Left ventricle myocardium superior (tissue), 1 donor: Measurements from ENCODE around the gene SFXN4. TPM values are rescaled to one million over a fixed set of nuclear protein-coding genes. Genes with fewer than 3 reads are reported as not detected.
A peak's percentile ranks its signal among the peaks of the same experiment; 100 is the strongest.
"Not testable (repeated sequence)": the region's sequence is repeated elsewhere in the genome, so short reads cannot be mapped to it uniquely, and the experiment has no call there.

ENCODE experiments used
- ATAC-seq: fragments of 200-7000 bp; cut with Tn5 transposase; one replicate; pipeline ENCODE4 v1.9.1; 2020; ENCODE audit warnings: mild to moderate bottlenecking, moderate library complexity
- DNase-seq: peaks from one replicate; pipeline ENCODE4 v3.0.0-alpha.2; 2020
- intact Hi-C: fragments of 100-400 bp; cut with micrococcal nuclease; formaldehyde crosslinking; loops from one replicate; pipeline ENCODE4 v1.11.0; 2022
- total RNA-seq: library from RNA; stranded (reverse); fragmentation: NEBNext Ultra II Directional; extraction: Animal tissue kit (Norgen Biotek cat#: 25700); gene quantifications from one replicate; pipeline ENCODE4 v1.2.1, GENCODE V29; 2021
- donor health status: DM: no; HTN: yes; CAD: no; lungs with severe emphysema.

SFXN4 gene
- total RNA-seq, 1 donor from 2014 or later: 43.0 TPM

- no peak for DNase-seq
- intact Hi-C loops: no loop called here
- ATAC-seq: no peak
These were observed 11.9 kb downstream of the SFXN4 start for GRCh38 chr10:119153661-119154060.

- ATAC-seq: peak; percentile 23
- intact Hi-C loops: no loop called here
- no peak for DNase-seq
These were observed 12.5 kb downstream of the SFXN4 start for GRCh38 chr10:119153041-119153440.

- DNase-seq, intact Hi-C loops, ATAC-seq: not testable (repeated sequence)
These were observed 13.9 kb downstream of the SFXN4 start for GRCh38 chr10:119151601-119152000.

- ATAC-seq (no peak), DNase-seq (no peak)
- intact Hi-C loops: no loop called here
These were observed 15.8 kb downstream of the SFXN4 start for GRCh38 chr10:119149729-119150128.

GRCh38 chr10:119149157-119149556 lies 16.4 kb downstream of the SFXN4 start:
- no peak for ATAC-seq
- intact Hi-C loops: no loop called here
- no peak for DNase-seq

- ATAC-seq (no peak), DNase-seq (no peak)
- intact Hi-C loops: no loop called here
These were observed 21.9 kb downstream of the SFXN4 start for GRCh38 chr10:119143657-119144056.

GRCh38 chr10:119140603-119141245 lies 24.8 kb downstream of the SFXN4 start:
- intact Hi-C loops: no loop called here
- no peak for ATAC-seq
- DNase-seq: no peak

- DNase-seq (no peak), ATAC-seq (peak; percentile 61)
- intact Hi-C loops: no loop called here
These were observed 25.9 kb downstream of the SFXN4 start for GRCh38 chr10:119139464-119140067.

GRCh38 chr10:119138346-119139306 lies 26.9 kb downstream of the SFXN4 start:
- intact Hi-C loops: no loop called here
- ATAC-seq (peak; percentile 10), DNase-seq (no peak)

GRCh38 chr10:119137878-119138277 lies 27.6 kb downstream of the SFXN4 start:
- DNase-seq, intact Hi-C loops, ATAC-seq: not testable (repeated sequence)

- ATAC-seq (no peak), DNase-seq (no peak)
These were observed 29.4 kb downstream of the SFXN4 start for GRCh38 chr10:119136084-119136483.

GRCh38 chr10:119135513-119135881 lies 30.0 kb downstream of the SFXN4 start:
- intact Hi-C loops: no loop called here
- DNase-seq (no peak), ATAC-seq (peak; percentile 20)

More at GRCh38 chr10:119136084-119136483, 29.4 kb downstream of the SFXN4 start:
- intact Hi-C loops: no loop called here

- DNase-seq: no peak
- no peak for ATAC-seq
- intact Hi-C loops: no loop called here
These were observed 31.6 kb downstream of the SFXN4 start for GRCh38 chr10:119133949-119134348.

- DNase-seq (no peak), ATAC-seq (no peak)
- intact Hi-C loops: no loop called here
These were observed 32.8 kb downstream of the SFXN4 start for GRCh38 chr10:119132521-119133345.

GRCh38 chr10:119131512-119132240 lies 33.8 kb downstream of the SFXN4 start:
- intact Hi-C loops: no loop called here
- DNase-seq: no peak
- peak; percentile 65 for ATAC-seq

GRCh38 chr10:119129721-119130120 lies 35.8 kb downstream of the SFXN4 start:
- intact Hi-C loops: no loop called here
- no peak for DNase-seq
- ATAC-seq: no peak

GRCh38 chr10:119125942-119126341 lies 39.6 kb downstream of the SFXN4 start:
- DNase-seq: no peak
- intact Hi-C loops: no loop called here
- no peak for ATAC-seq

GRCh38 chr10:119120875-119121274 lies 44.6 kb downstream of the SFXN4 start:
- DNase-seq (no peak), ATAC-seq (no peak)
- intact Hi-C loops: no loop called here
